Upper lobe of left lung (tissue), 4 donors: ENCODE measurements around the gene SLC25A20.

Experiments used
- EP300 ChIP-seq, 4 donors: sonication (generic); formaldehyde crosslinking; IDR thresholded peaks; one replicate each; pipeline ENCODE4 v1.5.1; 2017; ENCODE audit warnings: antibody characterized with exemption in 4 of 4, control low read depth in 2 of 4
- TF ChIP-seq, protein P1 (sequence below), 6 experiments: fragments of 450-650 bp in 4 of 6; fragments of 200-600 bp in 2 of 6; sonication (generic) in 2 of 6; IDR thresholded peaks; one replicate each; pipeline ENCODE4 v1.5.1; 2016 to 2019; ENCODE audit warnings: antibody characterized with exemption in 6 of 6

DNA sequence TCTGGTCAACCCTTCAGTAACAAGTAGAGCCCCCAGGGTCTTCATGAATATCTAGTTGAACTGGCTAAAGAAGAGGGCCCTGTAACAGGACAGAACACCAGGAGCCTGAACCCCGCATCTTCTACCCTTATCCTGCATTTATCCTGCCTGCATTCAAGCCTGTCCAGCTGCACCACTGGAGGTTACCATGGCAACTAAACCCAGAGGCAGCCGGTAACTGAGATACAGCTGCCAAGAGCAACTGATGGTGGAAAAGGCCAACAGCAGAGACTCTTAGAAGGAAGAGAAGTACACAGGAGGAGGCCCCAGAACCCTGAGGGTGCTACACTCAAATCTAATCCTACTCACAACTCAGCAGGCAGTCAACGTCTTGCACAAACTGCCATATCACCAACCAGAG lies 47.3 kb downstream of the SLC25A20 start:
- TF ChIP-seq, protein P1, sequence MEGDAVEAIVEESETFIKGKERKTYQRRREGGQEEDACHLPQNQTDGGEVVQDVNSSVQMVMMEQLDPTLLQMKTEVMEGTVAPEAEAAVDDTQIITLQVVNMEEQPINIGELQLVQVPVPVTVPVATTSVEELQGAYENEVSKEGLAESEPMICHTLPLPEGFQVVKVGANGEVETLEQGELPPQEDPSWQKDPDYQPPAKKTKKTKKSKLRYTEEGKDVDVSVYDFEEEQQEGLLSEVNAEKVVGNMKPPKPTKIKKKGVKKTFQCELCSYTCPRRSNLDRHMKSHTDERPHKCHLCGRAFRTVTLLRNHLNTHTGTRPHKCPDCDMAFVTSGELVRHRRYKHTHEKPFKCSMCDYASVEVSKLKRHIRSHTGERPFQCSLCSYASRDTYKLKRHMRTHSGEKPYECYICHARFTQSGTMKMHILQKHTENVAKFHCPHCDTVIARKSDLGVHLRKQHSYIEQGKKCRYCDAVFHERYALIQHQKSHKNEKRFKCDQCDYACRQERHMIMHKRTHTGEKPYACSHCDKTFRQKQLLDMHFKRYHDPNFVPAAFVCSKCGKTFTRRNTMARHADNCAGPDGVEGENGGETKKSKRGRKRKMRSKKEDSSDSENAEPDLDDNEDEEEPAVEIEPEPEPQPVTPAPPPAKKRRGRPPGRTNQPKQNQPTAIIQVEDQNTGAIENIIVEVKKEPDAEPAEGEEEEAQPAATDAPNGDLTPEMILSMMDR (IDR thresholded peaks at IDR 0.05): no peak
- no peak for TF ChIP-seq EP300 (IDR thresholded peaks at IDR 0.05)
